ENCODE data around the gene SNED1.

The SNED1 gene

DNA sequence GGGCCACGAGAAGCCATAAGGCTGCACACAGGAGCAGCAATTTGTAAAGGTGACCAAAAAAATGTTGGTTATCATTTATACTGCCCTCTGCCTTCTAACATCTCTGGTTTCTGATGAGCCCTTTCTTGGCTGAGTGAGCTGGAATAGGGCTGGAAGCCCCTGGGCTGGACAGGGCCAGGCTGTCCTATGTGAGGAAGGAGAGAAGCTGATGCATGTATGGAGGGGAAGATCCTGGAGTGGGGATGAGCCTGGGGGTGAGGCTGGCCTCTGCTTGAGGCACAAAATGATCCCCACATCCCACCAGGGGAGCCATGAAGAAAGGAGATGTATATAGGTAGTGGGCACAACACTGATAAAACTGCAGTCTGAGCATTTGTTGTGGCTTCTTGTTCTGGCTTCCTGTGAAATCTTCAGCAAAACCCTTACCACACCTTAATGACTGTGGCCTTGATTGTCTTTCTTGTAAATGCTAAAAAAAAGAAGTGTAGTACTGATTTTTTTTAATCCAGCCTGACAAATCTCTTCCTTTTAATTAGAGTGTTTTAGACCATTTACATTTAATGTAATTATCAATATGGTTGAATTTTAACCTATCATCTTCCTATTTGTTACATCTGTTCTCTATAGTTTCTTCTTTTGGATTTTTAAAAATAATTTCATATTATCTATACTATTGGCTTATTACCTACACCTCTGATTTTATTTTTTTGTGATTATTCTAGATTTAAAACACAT lies 5.6 kb downstream of the SNED1 start:
- DNase-seq (ENCODE audit: low read depth in 1 of 2, low spot score in 1 of 2), result no peak

DNA sequence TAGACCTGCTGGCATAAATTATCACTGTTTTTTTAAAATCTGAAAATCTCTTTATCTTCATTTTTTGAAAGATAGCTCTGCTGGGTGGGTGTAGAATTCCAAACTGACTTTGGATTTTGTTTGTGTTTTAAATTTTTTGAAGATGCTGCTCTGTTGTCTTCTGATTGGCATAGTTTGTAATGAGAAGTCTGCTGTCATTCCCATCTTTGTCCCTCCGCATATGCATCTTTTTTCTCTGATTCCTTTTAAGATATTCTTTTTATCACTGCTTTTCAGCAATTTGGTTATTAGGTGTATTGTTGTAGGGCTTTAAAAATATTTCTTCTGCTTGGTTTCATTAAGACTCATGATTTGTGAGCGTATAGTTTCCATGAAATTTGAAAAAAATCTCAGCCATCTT lies 7.2 kb downstream of the SNED1 start:
- DNase-seq (ENCODE audit: low read depth in 1 of 2, low spot score in 1 of 2), result no peak

DNA sequence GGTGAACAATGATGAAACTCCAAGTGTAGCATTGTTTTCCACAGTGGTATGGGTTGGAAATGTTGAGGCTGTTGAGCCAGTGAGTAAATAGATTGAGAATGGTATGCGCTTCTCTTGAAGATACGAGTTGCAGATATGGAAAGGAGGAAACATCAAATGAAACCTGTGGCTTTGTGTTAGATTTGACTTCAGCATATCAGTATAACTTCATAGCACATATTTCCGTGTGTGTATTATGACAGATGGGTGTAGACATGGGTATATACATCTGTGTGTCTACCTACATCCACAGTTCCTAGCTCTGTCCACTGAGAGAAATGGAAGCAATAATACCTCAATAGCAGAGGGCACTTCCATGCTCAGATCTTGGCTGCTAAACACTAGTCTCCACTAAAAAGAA lies 8.0 kb downstream of the SNED1 start:
- DNase-seq (ENCODE audit: low read depth in 1 of 2, low spot score in 1 of 2), result no peak

DNA sequence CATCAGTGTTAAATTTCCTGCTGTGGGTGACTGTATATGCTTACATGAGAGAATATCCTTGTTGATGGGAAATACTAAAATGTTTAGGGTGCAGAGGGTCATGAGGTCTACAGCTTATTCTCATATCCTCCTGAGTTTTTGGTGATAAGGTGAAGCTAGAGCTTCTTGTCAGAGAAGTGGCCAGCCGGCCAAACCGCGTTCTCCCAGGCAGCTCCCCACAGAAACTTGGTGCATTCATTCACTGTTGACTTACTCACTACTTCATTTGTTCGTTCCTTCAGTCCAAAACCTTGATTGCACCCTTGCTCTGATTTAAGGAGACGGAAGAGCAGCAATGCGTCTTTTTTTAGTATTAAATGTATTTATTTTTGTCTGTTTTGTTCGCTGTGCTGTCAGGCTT lies 8.7 kb downstream of the SNED1 start:
- no peak for DNase-seq (ENCODE audit: low read depth in 1 of 2, low spot score in 1 of 2)

DNA sequence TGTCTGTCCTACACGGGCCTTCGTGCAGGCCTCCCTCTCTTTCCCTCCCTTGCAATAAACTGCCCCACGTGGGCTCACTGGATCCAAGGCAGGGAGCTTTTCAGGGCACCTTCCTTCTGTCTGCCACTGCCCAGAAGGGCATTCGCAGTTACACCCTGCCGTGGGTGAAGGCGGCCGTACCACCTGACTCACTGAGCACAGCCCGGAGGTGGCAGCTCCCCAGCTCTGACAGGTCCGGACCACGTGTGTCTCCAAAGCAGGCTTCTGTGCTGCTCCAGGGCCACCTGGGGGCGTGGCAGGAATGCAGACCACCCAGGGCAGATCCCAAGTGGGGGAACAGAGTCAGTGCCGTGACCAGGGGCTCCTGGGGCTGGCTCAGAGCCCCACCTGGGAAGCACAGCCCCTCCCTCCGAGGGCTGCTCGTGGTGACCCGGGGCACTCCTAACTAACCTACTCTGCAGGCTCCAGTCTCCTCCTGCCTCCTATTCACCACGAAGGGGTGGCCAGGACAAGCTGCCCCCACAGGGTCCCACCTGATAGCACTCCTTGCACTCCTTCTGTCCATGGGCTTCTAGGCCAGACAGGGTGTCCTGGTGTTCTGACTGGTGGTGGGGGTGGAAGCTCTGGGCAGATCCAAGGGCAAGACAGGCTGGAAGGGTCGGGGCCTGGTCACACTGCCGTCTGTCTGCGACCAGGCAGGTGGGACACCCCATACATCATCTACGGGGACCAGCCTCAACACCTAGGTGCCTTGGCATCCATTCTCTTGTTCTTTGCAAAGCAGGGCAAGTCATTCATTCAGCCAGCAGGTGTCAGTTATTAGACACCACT lies 9.7 kb downstream of the SNED1 start:
- no peak for DNase-seq (ENCODE audit: low read depth in 1 of 2, low spot score in 1 of 2)

DNA sequence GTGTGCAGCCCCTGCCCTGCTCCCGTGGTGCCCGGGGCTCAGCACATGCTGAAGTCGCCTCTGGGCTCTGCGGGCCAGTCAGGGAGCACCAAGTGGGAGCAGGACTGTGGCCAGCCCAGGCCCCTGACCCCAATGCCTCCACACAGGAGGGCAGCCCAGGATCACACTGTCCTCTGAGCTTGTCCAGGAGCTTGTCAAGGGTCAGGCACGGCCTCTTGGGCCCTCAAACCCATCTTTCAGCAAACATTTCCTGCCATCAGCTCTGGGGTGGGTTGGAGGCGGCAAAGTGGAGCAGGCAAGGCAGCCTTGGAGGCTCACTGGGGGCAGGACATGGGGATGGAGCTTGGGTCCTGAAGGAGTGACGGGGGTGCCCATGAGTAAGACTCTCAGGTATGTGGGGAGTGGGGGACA lies 10.3 kb downstream of the SNED1 start:
- no peak for DNase-seq (ENCODE audit: low read depth in 1 of 2, low spot score in 1 of 2)

DNA sequence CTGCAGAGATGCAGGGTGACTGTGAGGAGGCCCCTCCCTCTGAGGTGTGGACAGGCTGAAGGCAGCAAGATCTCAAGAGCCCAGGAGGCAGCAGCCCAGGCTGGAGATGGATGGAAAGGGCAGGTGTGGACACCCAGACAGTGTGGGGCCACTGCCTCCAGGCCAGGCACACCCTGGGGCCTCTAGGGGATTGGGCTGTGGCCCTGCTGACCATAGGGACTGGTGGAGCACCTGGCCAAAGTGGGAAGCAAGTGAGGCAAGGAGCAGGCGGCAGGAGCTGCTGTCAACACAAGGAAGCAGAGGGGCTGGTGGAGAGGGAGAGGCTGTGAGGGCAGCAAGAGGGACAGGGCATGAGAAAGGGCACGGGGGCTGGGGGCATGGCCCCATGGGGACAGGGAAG lies 10.8 kb downstream of the SNED1 start:
- DNase-seq (ENCODE audit: low read depth in 1 of 2, low spot score in 1 of 2), result no peak

DNA sequence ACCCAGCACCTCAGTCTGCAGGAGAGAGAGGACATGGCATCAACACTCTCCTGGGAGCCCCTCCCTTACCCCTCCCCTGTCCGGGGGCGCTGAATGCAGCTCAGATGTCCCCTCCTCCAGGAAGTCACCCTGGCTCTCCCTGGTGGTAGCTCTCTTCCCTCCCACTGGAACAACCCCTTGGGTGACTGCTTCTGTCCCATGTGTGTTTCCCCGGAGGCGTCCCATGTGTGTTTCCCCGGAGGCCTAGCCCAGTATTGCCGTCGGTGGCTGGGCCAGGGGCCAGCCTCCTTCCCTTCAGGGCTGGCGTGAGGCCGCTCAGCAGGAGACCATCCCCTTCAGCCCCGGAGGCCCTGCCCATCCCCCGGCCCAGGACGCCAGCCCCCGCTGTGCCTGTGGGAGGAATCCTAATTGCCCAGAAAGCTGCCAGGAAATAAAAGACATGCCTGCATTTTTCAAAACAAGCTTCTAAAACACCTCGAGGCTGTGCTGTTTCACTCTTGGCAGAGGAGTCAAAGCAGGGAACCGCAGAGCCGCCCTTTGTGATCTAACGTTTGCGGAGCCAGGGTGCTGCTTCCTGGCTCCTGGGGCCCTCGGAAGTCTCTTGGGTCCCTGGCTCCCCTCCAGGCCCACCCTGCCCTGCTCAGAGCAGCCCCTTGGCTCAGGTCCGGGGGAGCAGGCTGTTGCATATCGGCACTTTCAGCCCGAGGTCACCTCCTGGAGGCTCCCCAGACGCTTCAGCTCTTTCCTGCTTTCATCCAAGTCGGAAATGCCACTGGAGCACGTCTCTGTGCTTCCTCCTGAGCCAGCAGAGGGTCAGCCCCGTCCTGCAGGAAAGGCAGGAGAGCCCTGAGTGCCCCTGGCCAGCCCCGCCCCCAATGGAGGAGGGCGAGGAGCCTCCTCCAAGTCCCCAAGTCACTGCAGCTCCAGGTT lies 11.4 kb downstream of the SNED1 start:
- DNase-seq (ENCODE audit: low read depth in 1 of 2, low spot score in 1 of 2), result no peak

DNA sequence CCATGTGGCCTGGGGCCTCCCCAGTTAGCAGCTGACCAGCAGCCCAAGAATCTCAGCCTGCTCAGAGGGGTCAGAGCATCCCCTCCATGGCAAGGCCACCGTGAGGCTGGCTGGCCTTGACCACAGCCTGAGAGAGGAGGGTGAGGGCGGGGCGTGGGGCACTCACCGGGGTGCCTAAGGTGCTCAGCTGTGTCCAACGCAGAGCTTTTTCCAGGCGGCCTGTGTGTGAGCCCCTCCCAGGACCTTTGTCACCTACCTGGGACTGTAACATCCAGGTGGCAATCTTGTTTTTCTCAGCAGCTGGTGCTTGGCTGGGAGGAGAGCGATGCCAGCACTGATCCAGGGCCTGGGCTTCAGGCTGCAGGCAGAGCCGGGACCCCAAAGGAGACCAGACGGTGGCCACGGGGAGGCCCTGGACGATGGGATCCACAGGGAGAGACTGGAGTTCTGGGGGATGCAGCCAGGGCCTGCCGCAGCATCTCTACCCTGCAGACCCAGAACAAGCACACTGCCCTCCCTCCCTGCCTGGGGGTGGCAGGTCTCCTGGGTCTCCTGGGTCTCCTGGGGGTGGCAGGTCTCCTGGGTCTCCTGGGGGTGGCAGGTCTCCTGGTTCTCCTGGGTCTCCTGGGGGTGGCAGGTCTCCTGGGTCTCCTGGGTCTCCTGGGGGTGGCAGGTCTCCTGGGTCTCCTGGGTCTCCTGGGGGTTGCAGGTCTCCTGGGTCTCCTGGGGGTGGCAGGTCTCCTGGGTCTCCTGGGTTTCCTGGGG lies 12.3 kb downstream of the SNED1 start:
- DNase-seq (ENCODE audit: low read depth in 1 of 2, low spot score in 1 of 2), result no peak

DNA sequence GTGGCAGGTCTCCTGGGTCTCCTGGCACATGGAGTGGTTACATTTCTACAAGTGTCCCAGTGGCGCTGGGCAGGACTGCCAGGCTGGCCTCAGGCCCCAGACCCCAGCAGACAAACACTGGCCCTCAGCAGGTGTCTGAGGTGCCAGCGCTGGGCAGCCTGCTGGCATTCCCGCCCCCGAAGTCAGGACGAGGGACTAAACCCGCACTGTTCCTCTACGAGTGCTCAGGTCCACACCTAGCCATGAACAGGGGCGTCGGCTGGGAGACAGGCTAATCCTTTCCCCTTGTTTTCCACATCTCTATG lies 12.8 kb downstream of the SNED1 start:
- no peak for DNase-seq (ENCODE audit: low read depth in 1 of 2, low spot score in 1 of 2)

DNA sequence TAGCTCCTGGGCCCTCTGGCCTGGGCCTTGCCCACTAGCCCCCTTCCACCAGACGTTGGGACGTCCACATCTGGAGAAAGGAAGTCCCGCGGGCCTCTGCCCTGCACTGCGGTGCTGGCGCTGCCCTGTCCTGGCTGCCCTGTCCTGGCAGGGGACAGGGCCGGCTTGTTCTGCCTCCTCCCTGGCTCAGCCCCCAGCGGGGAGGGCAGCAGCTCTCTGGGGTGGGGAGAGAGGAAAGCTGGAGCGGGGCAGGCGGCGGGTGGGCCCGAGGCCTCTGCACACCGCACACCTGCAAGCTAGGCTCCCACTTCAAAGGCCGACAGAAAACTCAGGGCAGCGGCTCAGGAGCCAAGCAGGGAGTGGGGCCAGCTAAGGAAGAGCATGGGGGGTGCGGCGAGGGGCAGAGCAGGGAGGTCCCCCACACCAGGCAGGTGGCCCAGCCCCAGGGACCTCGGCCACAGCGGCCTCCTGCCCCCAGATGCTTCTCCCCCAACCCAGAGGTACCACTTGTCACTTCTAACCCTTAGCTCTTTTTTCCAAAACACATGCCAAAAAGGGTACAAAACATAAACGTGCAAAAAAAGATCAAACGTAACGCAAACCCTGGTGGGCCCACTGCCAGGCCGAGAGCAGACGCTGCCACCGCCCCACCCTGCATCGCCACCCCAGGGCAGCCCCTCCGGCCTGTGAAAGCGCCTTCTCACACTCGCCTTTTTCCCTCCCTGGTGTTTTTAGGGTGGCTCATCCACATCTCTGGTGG lies 13.5 kb downstream of the SNED1 start:
- no peak for DNase-seq (ENCODE audit: low read depth in 1 of 2, low spot score in 1 of 2)

DNA sequence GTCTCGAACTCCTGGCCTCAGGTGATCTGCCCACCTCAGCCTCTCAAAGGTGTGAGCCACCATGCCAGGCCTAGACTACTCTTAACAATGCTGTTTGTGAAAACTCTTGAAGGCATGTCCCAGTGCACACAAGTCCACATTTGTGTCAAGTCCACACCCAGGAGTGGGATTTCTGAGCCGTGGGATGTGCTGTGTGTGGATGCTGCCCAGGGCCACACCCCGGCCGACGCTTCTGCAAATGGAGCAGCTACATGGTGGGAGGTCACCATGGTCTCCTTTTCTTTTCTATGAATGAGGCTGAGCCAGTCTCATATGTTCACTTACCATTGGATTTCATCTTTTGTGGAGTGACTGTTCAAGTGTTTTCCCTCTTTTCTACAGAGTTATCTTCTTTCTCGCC lies 15.8 kb downstream of the SNED1 start:
- no peak for DNase-seq (ENCODE audit: low read depth in 1 of 2, low spot score in 1 of 2)

DNA sequence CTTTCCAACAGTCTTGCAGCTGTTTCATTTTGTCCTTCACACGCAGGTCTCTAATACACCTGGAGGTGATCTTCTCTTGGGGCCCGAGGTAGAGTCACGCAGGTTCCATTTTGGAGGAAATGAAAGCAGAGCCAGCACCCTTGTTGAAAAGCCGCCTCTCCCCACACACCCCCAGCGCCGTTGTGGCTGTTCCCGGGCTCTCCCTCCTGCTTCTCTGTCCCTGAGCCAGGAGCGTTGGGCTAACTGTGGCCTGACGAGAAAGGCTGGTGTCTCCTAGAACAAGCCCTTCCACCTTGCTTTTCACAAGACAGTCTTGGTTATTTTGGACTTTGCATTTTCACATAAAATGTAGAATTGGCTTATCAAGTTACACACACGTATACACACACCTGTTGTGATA lies 16.3 kb downstream of the SNED1 start:
- DNase-seq (ENCODE audit: low read depth in 1 of 2, low spot score in 1 of 2), result no peak

DNA sequence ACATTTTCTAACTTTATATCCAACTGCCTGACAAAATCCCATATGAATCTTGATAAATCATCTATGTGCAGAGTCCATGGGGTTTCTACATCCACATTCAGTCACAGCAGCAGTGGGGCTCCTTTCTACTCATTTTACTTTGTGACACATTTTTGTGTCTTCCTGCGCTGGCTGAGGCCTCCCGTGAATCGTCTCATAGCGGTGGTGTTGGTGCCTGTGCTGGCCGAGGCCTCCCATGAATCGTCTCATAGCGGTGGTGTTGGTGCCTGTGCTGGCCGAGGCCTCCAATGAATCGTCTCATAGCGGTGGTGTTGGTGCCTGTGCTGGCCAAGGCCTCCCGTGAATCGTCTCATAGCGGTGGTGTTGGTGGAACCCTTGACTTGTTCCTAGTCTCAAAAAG lies 17.0 kb downstream of the SNED1 start:
- no peak for DNase-seq (ENCODE audit: low read depth in 1 of 2, low spot score in 1 of 2)

DNA sequence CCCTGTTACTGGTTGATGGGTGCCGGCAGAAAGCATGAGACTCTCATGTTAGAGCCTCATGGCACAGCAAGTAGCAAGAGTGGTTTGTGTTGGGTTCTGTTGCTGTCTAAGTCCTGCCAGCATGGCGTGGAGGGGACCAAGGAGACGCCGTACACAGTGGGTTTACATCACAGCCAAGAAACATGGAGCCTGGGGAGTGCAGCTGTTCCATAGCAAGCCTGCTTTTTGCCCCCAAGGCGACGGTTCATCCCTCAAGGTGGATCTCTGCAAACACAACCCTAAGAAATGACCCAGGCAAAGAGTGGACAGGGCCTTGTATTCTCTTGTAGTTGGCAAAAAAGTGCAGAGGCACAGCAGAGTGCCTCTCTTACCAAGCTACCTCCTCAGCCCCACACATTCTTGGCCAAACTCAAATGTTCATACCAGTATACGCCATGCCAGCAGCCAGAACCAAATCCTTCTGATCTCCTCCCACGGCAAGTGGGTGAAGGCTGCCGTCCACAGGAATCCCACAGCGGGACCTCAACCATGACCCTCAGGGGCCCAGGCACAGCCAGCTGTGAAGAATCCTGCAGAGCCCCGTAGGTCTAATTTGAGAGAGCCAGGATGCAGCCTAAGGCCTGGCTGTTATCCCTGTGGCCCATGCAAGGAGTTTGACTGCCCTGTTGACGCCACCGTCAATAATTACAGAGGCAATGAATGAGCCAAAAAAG lies 19.0 kb downstream of the SNED1 start:
- DNase-seq (ENCODE audit: low read depth in 1 of 2, low spot score in 1 of 2), result no peak

DNA sequence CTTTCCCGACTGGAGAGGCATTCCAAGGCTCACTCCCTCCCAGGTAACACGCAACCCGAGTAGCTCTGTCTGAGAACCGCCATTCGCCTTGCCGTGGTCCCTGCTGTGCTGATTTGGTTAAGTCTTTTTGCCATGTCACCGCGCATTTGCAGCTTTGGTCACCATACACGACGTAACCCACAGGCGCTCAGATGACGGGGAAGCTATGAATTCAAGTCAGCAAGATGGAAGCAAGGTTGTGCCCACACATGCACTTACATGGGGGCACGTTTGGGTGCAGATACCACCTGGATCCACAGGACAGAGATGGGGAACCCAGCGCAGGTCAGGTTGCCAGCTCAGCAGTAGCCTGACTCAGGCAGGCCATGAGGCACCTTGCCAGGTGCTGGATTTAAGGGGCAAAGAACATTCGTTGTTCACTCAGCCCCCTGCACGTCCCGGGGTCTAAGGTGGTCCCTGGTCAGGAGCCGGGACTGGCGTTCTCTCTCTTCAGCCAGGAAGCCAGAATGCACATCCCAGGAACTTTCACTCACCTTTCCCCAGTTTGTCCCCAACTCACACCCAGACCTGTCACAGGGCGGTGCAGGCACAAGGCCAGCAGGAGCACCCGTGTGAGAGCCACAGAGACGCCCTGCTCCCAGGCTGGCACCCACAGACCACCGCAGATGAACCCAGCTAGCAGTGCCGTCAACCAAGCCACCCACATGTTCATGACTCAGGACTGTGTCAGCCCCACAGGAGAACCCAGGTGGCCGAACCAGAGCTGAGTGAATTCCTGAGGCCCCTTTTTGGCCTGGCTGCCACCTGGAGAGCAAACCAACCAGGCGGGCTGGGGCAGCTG lies 19.9 kb downstream of the SNED1 start:
- DNase-seq (ENCODE audit: low read depth in 1 of 2, low spot score in 1 of 2), result no peak

DNA sequence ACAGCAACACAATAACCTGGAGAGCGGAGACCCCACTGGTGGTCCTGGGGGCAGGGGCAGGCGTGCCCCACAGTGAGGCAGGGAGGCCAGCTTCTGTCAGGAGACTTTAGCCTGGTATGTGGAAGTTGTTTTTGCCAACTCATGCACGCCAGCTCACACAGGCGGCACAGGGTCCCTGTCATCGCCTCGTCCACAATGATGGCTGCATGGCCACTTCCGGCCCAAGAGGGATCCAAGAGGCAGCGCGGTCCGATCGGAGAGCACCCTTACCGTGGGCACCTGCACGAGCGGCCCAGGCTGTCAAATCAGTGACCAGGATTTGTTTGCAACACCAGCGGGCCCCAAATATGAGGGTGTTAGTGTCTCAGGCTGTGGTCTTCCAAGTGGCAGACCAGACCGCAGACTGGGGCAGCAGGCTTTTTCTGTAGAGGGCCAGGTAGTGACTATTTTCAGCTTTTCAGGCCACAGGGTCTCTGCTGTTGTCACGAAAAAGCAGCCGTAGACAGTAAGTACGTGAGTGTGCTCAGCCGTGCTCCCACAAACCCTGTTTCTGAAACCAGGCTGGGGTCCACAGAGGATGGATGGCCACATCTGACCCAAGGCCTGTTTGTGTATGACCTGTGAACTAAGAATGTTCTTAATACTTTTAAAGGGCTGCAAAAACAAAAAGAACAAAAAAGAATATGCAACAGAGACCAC lies 21.2 kb downstream of the SNED1 start:
- DNase-seq (ENCODE audit: low read depth in 1 of 2, low spot score in 1 of 2), result no peak

DNA sequence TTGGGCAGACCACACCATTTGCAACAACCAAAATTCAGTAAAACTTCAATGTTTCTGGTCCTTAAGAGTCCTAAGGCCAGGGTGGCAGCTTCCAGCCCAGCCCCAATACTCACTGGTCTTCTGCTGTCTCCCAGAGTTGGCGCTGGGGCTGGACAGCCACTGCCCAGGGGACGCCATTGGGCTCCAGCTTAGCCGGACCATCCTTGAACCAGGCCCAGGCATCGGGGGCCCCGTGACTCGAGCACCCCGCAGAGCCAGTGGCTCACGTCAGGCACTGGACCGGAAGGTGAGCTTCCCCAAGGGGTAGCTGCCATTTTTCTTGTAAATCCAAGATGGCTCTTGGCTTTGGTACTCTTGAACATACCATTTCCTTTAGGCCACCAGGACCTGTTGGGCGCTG lies 21.8 kb downstream of the SNED1 start:
- DNase-seq (ENCODE audit: low read depth in 1 of 2, low spot score in 1 of 2), result no peak

Measured in activated T-helper 1 cell treated with anti-CD3 and anti-CD28 coated beads, Interleukin-2, amount 50 U/mL, for 16 hours (primary cell).